HUES48 (cell line): ENCODE results near the gene SV2A.
"Not testable (repeated sequence)": the region's sequence is repeated elsewhere in the genome, so short reads cannot be mapped to it uniquely, and the experiment has no call there.

Experiments used
- H3K27ac ChIP-seq: one replicate; pipeline ENCODE4 v1.7.0; 2013; ENCODE audit warnings: low read depth, low read length, inconsistent platforms
- H3K27me3 ChIP-seq: 2 replicates; pipeline ENCODE4 v1.6.1; 2013; ENCODE audit warnings: mild to moderate bottlenecking, low read length; ENCODE audit not compliant: control insufficient read depth, insufficient read depth
- H3K36me3 ChIP-seq: 2 replicates; pipeline ENCODE4 v1.6.1; 2013; ENCODE audit warnings: low read length; ENCODE audit not compliant: control insufficient read depth, insufficient read depth
- H3K4me1 ChIP-seq: 2 replicates; pipeline ENCODE4 v1.6.1; 2013; ENCODE audit warnings: mild to moderate bottlenecking, low read length; ENCODE audit not compliant: control insufficient read depth, insufficient read depth
- H3K4me3 ChIP-seq: 2 replicates; pipeline ENCODE4 v1.5.1; 2013; ENCODE audit warnings: mild to moderate bottlenecking, low read depth, low read length
- H3K9ac ChIP-seq: 2 replicates; pipeline ENCODE4 v1.6.1; 2013; ENCODE audit warnings: mild to moderate bottlenecking, low read depth, low read length, moderate library complexity
- H3K9me3 ChIP-seq: 2 replicates; pipeline ENCODE4 v1.6.1; 2013; ENCODE audit warnings: low read length; ENCODE audit not compliant: control insufficient read depth, insufficient read depth

SV2A gene

DNA sequence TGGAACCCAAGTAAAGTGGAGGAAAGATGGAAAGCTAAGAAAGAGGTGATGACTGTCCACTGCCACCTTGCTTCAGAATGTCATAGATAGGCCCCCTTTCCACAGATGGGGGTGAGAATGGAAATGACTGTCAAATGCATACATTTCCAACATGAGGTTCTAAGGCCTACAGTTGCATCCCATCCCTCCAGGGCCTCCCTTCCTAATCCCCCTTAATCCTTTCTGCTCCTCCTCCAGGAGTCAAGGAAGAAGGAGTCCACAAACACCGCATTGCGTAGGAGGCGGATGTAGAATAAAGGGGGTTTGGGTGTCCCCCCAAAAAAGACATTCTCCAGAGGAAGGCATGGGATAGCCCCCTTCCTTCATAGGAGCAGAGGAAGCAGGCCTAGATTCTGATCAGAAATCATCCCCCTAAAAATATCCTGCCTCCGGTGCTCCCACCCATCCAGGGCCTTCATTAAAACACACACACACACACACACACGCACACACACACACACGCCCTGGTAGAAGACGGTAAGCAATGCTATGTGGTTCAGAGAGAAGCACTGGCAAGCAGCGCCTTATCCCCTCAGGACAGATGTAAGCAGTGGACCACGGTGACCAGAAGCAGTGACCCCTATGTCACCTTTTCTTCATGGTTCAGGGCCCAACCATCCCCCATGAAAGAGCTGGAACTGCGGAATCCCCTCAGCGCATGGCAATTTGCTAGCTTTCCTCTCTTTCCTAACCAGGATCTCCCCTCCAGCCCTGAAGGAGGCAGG is 2.0 kb downstream of the SV2A start:
- peaks cover 14% of the 10 kb centered on the region for H3K4me1 ChIP-seq
- H3K27ac ChIP-seq: peak overlapping the region; percentile 50
- H3K27me3 ChIP-seq: no peaks in the 10 kb centered on the region
- H3K4me3 ChIP-seq: peak overlapping the region; percentile 80; the same call in 1 of the 2 replicates
- peaks cover 24% of the 10 kb centered on the region for H3K36me3 ChIP-seq
- H3K9me3 ChIP-seq: no peaks in the 10 kb centered on the region
- peak overlapping the region; percentile 44; the same call in 1 of the 2 replicates for H3K9ac ChIP-seq

- H3K27ac ChIP-seq: no peak overlapping the region
- H3K4me3 ChIP-seq: no peak overlapping the region
- H3K9me3 ChIP-seq: no peaks in the 10 kb centered on the region
- H3K36me3 ChIP-seq: peaks cover 35% of the 10 kb centered on the region
- peaks cover 14% of the 10 kb centered on the region for H3K4me1 ChIP-seq
- H3K9ac ChIP-seq: no peak overlapping the region
- H3K27me3 ChIP-seq: no peaks in the 10 kb centered on the region
Measured at GRCh38 chr1:149914545-149914944, 3.1 kb downstream of the SV2A start.

DNA sequence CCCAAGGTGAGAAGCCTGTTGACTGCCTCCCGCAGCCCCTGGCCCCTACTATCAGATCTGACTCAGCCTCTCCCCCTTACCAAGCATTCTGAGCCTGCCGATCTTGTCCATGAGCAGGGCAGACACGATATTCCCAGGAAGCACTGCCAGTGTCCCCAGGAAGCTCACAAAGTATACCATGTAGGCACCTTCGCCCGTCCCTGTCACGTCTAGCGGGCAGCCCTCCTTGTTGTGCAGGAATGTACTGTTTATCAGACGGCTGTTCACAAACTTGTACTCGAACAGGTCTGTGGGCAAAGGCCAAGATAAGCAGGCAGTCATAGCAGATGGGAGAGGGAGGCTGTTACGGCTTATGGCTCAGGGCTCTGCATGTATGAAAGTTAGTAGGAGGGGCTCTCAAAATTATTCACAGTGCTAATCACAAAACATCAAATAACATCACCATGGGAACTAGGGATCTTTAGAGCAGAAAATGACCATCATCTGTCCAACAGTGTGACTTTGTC is 11.0 kb downstream of the SV2A start:
- H3K4me1 ChIP-seq: no peaks in the 10 kb centered on the region
- H3K27me3 ChIP-seq: no peaks in the 10 kb centered on the region
- no peak overlapping the region for H3K4me3 ChIP-seq
- H3K36me3 ChIP-seq: peaks cover 60% of the 10 kb centered on the region
- H3K9me3 ChIP-seq: no peaks in the 10 kb centered on the region
- H3K27ac ChIP-seq: no peak overlapping the region
- H3K9ac ChIP-seq: no peak overlapping the region

DNA sequence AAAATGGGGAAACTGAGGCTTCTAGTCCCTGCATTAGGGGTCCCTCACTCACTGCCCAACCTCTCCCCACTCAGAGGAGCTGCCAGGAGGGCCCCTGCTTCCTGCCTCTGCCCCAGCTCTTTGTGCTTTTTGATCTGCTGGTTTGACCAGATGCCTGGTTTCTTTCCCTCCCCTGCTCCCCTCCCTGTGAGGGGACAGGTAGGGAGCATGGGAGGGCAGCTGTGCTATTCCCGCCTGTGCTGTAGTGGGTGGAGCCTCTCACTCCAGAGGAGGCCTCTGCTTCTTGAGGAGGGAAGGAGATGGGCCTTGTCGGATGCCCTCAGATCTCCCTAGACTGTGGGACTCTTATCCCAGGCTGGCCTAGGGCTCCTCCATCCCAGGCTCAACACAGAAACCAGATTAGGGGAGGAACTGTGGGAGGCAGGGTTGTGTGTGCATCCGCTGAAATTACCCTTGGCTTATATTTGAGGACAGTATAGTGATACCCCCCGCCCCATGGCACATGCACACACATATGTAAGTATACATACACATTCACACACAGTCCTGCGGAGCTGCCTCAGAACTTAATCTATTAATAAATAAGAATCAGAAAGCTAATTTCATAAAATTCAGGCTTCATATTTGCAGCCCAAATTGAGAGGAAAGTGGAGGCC is 13.7 kb downstream of the SV2A start:
- H3K27me3 ChIP-seq: no peaks in the 10 kb centered on the region
- H3K4me3 ChIP-seq: no peak overlapping the region
- H3K9me3 ChIP-seq: no peaks in the 10 kb centered on the region
- H3K36me3 ChIP-seq: peaks cover 39% of the 10 kb centered on the region
- no peaks in the 10 kb centered on the region for H3K4me1 ChIP-seq
- H3K9ac ChIP-seq: no peak overlapping the region; the same call in 1 of the 2 replicates
- H3K27ac ChIP-seq: no peak overlapping the region

DNA sequence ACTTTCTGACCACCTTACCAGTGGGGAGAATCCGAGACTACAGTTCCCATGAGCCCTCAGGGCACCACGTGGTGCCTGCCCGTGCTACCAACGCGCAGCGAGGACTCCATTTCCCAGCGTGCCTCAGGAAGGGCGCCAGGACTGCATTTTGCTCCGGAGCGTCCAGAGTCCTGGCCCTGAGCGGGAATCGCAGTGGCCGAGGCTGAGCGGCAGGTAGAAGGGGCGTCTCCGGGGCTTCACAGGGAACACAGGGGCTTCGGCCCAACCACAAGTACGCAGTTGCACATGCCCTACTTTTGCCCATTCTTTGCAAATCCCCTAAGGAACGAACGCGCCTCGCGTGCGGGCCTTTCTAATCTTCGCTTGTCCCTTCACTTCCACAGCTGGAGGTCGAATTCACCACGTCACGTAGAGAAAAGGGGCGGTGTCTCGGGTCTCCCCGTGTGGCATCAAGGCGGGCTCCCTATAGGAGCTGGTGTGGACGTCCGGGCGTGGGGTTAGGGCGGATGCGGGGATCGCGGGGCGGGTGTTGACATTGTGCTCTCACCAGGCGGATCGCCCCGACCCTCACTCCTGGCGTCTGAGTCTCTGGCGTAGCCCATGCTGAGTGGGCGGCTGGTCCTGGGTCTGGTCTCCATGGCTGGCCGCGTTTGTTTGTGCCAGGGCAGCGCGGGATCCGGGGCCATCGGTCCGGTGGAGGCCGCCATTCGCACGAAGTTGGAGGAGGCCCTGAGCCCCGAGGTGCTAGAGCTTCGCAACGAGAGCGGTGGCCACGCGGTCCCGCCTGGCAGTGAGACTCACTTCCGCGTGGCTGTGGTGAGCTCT is 18.0 kb downstream of the SV2A start, which contains the start of gene BOLA1:
TSS of gene BOLA1 (plus strand) at position 109 of the 825 bp plus-strand sequence. CDS start at position 601, 492 bp downstream.
- Histone ChIP-seq H3K4me3 (peak within 1 kb of the TSS; percentile 72), H3K9me3 (no peaks in the 10 kb centered on the region), H3K36me3 (peaks cover 3% of the 10 kb centered on the region; the same call in 1 of the 2 replicates), H3K27ac (peak within 1 kb of the TSS; percentile 53), H3K9ac (peak within 1 kb of the TSS; percentile 75), H3K4me1 (no peaks in the 10 kb centered on the region), H3K27me3 (no peaks in the 10 kb centered on the region)

DNA sequence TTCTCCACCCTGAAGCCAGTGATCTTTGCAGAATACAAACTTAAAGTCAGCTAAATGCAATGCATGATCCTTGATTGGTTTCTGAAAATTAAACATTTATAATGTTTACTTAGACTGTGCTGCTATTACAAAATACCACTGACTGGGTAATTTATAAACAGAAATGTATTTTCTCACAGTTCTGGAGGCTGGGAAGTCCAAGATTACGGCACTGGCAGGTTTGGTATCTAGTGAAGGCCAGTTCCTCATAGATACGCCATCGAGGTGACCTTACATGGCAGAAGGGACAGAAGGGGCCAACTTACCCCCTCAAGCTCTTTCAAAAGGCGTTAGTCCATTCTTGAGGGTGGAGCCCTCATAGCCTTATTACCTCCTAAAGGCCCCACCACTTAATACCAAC is 21.1 kb downstream of the SV2A start:
- Histone ChIP-seq H3K9me3 (no peaks in the 10 kb centered on the region), H3K36me3 (no peaks in the 10 kb centered on the region), H3K27me3 (no peaks in the 10 kb centered on the region)

DNA sequence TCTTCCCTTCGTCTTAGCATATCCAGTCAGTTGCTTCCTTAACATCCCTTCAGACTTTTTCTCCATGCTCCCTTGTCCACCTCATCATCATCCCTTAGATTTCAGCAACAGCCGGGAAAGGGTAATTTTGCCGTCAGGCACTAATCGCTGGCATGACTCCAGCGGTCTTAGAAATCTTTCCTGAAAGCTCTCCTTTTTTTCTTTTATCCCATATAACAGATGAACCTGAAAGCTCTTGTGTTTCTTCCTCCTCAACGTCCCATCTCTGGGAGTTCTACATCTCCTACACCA is 28.7 kb downstream of the SV2A start:
- no peaks in the 10 kb centered on the region for H3K36me3 ChIP-seq
- H3K27ac ChIP-seq: peak overlapping the region; percentile 99
- H3K4me3 ChIP-seq: peak overlapping the region; percentile 82
- no peaks in the 10 kb centered on the region for H3K27me3 ChIP-seq
- H3K9me3 ChIP-seq: no peaks in the 10 kb centered on the region
- H3K4me1 ChIP-seq: peaks cover 16% of the 10 kb centered on the region
- H3K9ac ChIP-seq: peak overlapping the region; percentile 95

More for the DNA sequence above, 21.1 kb downstream of the SV2A start:
- Histone ChIP-seq H3K27ac (no peak overlapping the region), H3K9ac (no peak overlapping the region), H3K4me3 (no peak overlapping the region), H3K4me1 (no peaks in the 10 kb centered on the region)

DNA sequence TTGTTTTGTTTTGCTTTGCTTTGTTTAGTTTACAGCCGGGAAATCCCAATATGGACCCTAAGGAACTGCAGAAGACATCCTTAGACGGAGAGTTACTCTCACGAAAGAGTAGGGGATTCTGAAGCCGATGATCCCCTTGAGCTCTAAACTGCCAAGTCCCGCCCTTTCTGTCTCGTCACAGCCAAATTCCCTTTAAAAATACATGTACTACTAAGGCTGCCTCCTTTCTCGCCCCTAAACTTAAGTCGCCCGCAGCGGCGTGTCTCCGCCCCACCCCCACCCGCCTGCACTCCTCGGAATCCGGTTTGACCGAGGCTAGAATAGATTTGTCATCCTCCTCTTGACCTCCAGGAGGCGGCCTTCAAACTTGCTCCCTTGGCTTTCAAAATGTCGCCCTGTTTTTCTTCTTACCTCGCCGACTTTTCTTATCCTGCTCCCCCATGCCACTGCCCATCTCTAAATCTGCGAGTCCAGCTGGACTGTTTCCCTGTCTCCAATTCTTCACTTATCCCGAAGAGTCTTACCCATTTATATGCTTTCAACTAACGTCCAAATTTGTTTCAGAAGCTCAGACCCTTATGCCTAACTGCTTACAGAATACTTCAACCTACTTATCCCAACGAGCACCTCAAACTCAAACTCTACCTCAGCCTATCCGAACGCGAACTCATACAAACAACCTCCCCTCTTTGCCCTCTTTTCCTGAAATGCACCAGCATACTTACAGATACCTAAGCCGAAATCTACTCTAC is 29.2 kb downstream of the SV2A start:
- H3K36me3 ChIP-seq: no peaks in the 10 kb centered on the region
- peak overlapping the region; percentile 95 for H3K9ac ChIP-seq
- H3K4me1 ChIP-seq: peaks cover 19% of the 10 kb centered on the region
- peak overlapping the region; percentile 99 for H3K27ac ChIP-seq
- H3K27me3 ChIP-seq: no peaks in the 10 kb centered on the region
- peak overlapping the region; percentile 82 for H3K4me3 ChIP-seq
- H3K9me3 ChIP-seq: no peaks in the 10 kb centered on the region

DNA sequence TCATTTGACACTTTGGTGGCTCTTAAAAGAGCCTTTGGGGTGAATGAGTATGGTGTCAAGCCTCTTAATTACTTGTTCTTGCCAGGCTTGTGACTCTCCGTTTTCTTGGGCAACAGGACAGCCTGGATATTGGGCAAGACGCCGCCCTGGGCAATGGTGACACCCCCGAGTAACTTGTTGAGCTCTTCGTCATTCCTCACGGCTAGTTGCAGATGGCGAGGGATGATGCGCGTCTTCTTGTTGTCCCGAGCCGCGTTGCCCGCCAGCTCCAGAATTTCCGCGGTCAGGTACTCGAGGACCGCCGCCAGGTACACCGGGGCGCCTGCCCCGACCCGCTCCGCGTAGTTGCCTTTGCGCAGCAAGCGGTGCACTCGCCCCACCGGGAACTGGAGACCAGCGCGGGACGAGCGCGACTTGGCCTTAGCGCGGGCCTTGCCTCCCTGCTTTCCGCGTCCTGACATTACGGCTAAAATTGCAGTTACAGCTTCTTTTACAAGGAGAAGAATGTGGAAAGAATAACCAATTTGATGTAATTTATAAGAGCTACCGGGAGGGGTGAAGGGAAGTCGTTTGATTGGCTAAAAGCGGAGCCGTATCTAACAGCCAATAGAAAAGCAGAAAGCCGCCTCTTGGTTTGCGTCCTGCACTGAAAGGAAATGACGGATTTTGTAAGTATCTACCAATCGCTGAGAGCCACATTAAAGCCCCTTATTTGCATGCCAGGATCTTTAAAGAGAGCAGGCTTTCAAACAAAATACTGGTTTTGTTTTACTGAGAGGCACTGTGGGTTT is 30.0 kb downstream of the SV2A start:
- Histone ChIP-seq H3K36me3 (no peaks in the 10 kb centered on the region), H3K9ac (peak overlapping the region; percentile 95), H3K27me3 (no peaks in the 10 kb centered on the region), H3K4me3 (peak overlapping the region; percentile 82), H3K9me3 (no peaks in the 10 kb centered on the region), H3K27ac (peak overlapping the region; percentile 99), H3K4me1 (peaks cover 19% of the 10 kb centered on the region)

GRCh38 chr1:149887196-149887455 is 30.5 kb downstream of the SV2A start:
- Histone ChIP-seq H3K9ac (peak overlapping the region; percentile 95), H3K4me1 (peaks cover 19% of the 10 kb centered on the region), H3K27ac (peak overlapping the region; percentile 99), H3K4me3 (peak overlapping the region; percentile 82)
- not testable (repeated sequence) for H3K9me3 ChIP-seq, H3K27me3 ChIP-seq, H3K36me3 ChIP-seq
